K562 (cell line): ENCODE measurements around the gene WFDC2. TPM values are rescaled to one million over a fixed set of nuclear protein-coding genes. Genes with fewer than 3 reads are reported as not detected.
A peak's percentile ranks its signal among the peaks of the same experiment; 100 is the strongest.

Experiments
- ATAC-seq: fragments of 200-7000 bp; cut with Tn5 transposase; 3 replicates; pipeline ENCODE4 v1.9.1; 2020; ENCODE audit warnings: moderate library complexity
- BruUV-seq: library from RNA; stranded (reverse); fragments of 400-500 nt; replicated peaks from 2 replicates; lab custom pipeline; 2021; lab: Mats Ljungman, UMichigan
- CTCF ChIA-PET: fragments of 300-600 bp; formaldehyde crosslinking; extraction: SDS; loops from one replicate; lab custom pipeline; 2021; ENCODE audit warnings: low intra/inter-chr PET ratio; lab: Yijun Ruan, JAX
- POLR2A ChIA-PET: fragments of 300-600, 350-650 bp; sonication (Branson Sonifier 250); formaldehyde crosslinking; extraction: SDS; loops from one replicate; lab custom pipeline; 2021; ENCODE audit warnings: antibody characterized with exemption, inconsistent platforms; lab: Yijun Ruan, JAX
- DNase-seq, 4 experiments: peaks; one replicate each; pipeline versions ENCODE4 v3.0.0 to v3.0.0-alpha.2; 2011 to 2018; ENCODE audit warnings: low spot score in 3 of 4, mixed read lengths in 3 of 4; ENCODE audit errors: extremely low read depth in 1 of 4
- FAIRE-seq: peaks from 2 replicates; lab custom pipeline; 2011; peaks lifted over from hg19 to GRCh38; lab: Jason Lieb, UNC
- H2AFZ ChIP-seq: 2 replicates; pipeline ENCODE4 v1.6.0; 2011; ENCODE audit warnings: low read depth, low read length, control low read depth, inconsistent platforms
- H3K27ac ChIP-seq: fragments of 200-600 bp; 3 replicates; pipeline ENCODE4 v1.8.0; 2011; ENCODE audit warnings: low read depth, mild to moderate bottlenecking, control low read depth, inconsistent platforms, low read length, moderate library complexity, mixed read lengths; ENCODE audit errors: extremely low read depth
- H3K27me3 ChIP-seq, 2 experiments: fragments of 300-600 bp in 1 of 2; 2 replicates in 1 of 2; 3 replicates in 1 of 2; pipeline versions ENCODE4 v1.6.0 to v1.8.0; 2011; ENCODE audit warnings: inconsistent platforms in 2 of 2, low read length in 2 of 2, mild to moderate bottlenecking in 1 of 2, mixed read lengths in 1 of 2, moderate library complexity in 1 of 2; ENCODE audit not compliant: control insufficient read depth in 2 of 2, insufficient read depth in 2 of 2
- H3K36me3 ChIP-seq: fragments of 300-600 bp; 3 replicates; pipeline ENCODE4 v1.8.0; 2011; ENCODE audit warnings: mild to moderate bottlenecking, low read length, inconsistent platforms; ENCODE audit not compliant: control insufficient read depth, insufficient read depth
- H3K4me1 ChIP-seq, 2 experiments: fragments of 200-600 bp in 1 of 2; replicated peaks in 1 of 2; 2 replicates in 1 of 2; 3 replicates in 1 of 2; pipeline versions ENCODE4 v1.5.1 to v1.8.0; 2011; ENCODE audit warnings: inconsistent platforms in 2 of 2, low read length in 2 of 2, mild to moderate bottlenecking in 1 of 2, mixed read lengths in 1 of 2, moderate library complexity in 1 of 2; ENCODE audit not compliant: control insufficient read depth in 2 of 2, insufficient read depth in 2 of 2
- H3K4me2 ChIP-seq: 2 replicates; pipeline ENCODE4 v1.6.1; 2011; ENCODE audit warnings: low read length, control low read depth, inconsistent platforms, mixed read lengths; ENCODE audit not compliant: insufficient read depth
- H3K4me3 ChIP-seq: fragments of 200-600 bp; sonication (generic), shearing (Covaris generic); 2 replicates; pipeline ENCODE4 v1.5.1; 2016; ENCODE audit warnings: control low read depth, inconsistent platforms
- H3K79me2 ChIP-seq: fragments of 200-600 bp; 3 replicates; pipeline ENCODE4 v1.8.0; 2011; ENCODE audit warnings: low read length, inconsistent platforms; ENCODE audit not compliant: control insufficient read depth, insufficient read depth
- H3K9ac ChIP-seq, 2 experiments: 2 replicates each; pipeline versions ENCODE4 v1.6.0 to v1.6.1; 2011; ENCODE audit warnings: low read depth in 2 of 2, low read length in 2 of 2, control low read depth in 1 of 2, inconsistent platforms in 1 of 2, mild to moderate bottlenecking in 1 of 2, mixed read lengths in 1 of 2; ENCODE audit not compliant: insufficient read depth in 1 of 2
- H3K9me1 ChIP-seq: one replicate; pipeline ENCODE4 v1.6.0; 2011; ENCODE audit warnings: inconsistent platforms, mild to moderate bottlenecking, low read length, moderate library complexity; ENCODE audit not compliant: control insufficient read depth, insufficient read depth
- H3K9me3 ChIP-seq: replicated peaks from 2 replicates; pipeline ENCODE4 v1.5.1; 2011; ENCODE audit warnings: low read depth, low read length, inconsistent platforms; ENCODE audit not compliant: control insufficient read depth, insufficient read depth
- H4K20me1 ChIP-seq: replicated peaks from 2 replicates; pipeline ENCODE4 v1.6.1; 2011; ENCODE audit warnings: low read length, inconsistent platforms, mixed read lengths; ENCODE audit not compliant: control insufficient read depth, insufficient read depth
- SMAD2 ChIP-seq: fragments of 150-350 bp; IDR thresholded peaks from 2 replicates; pipeline ENCODE4 v1.6.1; 2014; ENCODE audit warnings: low read depth, mild to moderate bottlenecking, low read length
- WGBS: fragments of 100-300 bp; shearing (Covaris generic); methylation state at CpG from one replicate; pipeline ENCODE4 v1.1.6; 2016; ENCODE audit warnings: low coverage, mixed read lengths; ENCODE audit not compliant: insufficient coverage; ENCODE audit errors: missing lambda C conversion rate; 5-methylcytosine and 5-hydroxymethylcytosine counted together
- in situ Hi-C: fragments of 300-500 bp; cut with MboI; formaldehyde crosslinking; loops from 4 replicates; pipeline ENCODE4 v1.15.0; 2018; ENCODE audit warnings: inconsistent platforms, mixed read lengths
- intact Hi-C: fragments of 100-400 bp; cut with micrococcal nuclease; formaldehyde crosslinking; loops from 2 replicates; pipeline ENCODE4 v1.14.2; 2022
- polyA plus RNA-seq, 8 experiments: library from polyadenylated mRNA; depleted of rRNA in 4 of 8; stranded (reverse) in 5 of 8; unstranded in 3 of 8; fragments of >200 nt; fragmentation: Nextera tagmentation in 2 of 8; fragmentation: Illumina TruSeq in 1 of 8; extraction: Ambion mirVana in 2 of 8; extraction: Trizol in 1 of 8; gene quantifications; 2 replicates each; pipeline versions ENCODE4 v1.2.1 to v1.2.3, GENCODE V29; 2011 to 2014; ENCODE audit warnings: inconsistent platforms in 1 of 8, missing spikeins in 1 of 8
- total RNA-seq, 7 experiments: library from RNA; depleted of rRNA in 6 of 7; stranded (reverse); fragments of >200 nt in 6 of 7; fragmentation: Illumina TruSeq in 2 of 7; extraction: Trizol in 2 of 7; gene quantifications; 2 replicates each; pipeline versions ENCODE4 v1.2.1 to v1.2.3, GENCODE V29; 2011 to 2021; ENCODE audit warnings: low replicate concordance in 1 of 7
- TF ChIP-seq, protein P1 (sequence below), 2 experiments: IDR thresholded peaks in 1 of 2; conservative IDR thresholded peaks in 1 of 2; 2 replicates each; pipeline ENCODE4 v1.6.1; 2016; ENCODE audit warnings: low read depth in 2 of 2, mild to moderate bottlenecking in 1 of 2, missing compliant biosample characterization in 1 of 2, missing genetic modification characterization in 1 of 2, moderate library complexity in 1 of 2

The WFDC2 gene
- total and polyA plus RNA-seq, 9 of the 15 experiments (the other 6 are each of a cell fraction or from before 2014, with no cell fraction given): not detected

DNA sequence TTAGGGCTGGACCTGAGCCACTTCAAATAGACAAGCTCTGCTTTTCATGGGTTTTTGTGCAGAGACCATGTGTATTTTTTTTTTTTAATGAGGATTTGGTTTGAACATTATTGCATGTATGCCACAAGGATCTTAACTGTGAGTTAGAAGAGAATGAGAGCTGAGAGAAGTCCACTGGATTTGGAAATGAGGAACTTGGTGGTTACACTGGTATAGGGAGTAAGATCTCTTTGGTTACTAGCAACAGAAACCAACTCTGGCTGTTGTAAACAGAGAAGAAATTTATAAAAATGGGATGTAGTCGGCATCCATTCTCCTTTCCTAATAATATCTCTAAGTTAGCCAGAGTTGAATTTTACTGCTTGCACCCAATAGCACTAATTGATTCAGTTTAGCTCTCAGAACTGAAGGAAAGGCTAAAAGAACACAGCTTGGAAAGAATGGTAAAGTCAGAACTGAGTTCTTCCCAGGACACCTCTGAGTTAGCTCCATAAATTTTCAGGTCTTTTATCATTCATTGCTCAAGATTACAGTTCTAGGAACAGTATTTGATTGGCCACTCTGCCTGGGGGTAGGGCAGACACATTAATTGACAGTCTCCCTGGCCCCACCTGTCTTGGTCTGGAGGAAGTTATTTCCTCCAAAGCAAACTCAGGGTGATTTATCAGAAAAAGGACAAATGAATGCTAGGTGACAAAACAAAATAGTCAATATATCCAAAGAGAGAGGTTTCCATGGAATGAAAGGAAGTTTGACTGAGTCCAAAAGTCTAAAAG lies 3.9 kb upstream of the WFDC2 start:
- peaks cover 20 to 25% of the 10 kb centered on the region in 2 experiments; a peak in 4 of 5 replicates for H3K27me3 ChIP-seq
- H3K9ac ChIP-seq: no peak overlapping the region
- no peaks in the 10 kb centered on the region for H3K9me3 ChIP-seq
- no peak overlapping the region for H2AFZ ChIP-seq
- no peak for TF ChIP-seq SMAD2
- TF ChIP-seq, protein P1, sequence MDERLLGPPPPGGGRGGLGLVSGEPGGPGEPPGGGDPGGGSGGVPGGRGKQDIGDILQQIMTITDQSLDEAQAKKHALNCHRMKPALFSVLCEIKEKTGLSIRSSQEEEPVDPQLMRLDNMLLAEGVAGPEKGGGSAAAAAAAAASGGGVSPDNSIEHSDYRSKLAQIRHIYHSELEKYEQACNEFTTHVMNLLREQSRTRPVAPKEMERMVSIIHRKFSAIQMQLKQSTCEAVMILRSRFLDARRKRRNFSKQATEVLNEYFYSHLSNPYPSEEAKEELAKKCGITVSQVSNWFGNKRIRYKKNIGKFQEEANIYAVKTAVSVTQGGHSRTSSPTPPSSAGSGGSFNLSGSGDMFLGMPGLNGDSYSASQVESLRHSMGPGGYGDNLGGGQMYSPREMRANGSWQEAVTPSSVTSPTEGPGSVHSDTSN (CRISPR knock-in tag; IDR thresholded peaks at IDR 0.05; ENCODE audit: low read depth): no peak
- TF ChIP-seq, protein P1 (tag; conservative IDR thresholded peaks at IDR 0.05; ENCODE audit: low read depth): peak; percentile 20
- TF ChIP-seq, all 486 proteins: peak for 1
- no peaks in the 10 kb centered on the region for H3K79me2 ChIP-seq
- POLR2A ChIA-PET: interaction anchor here (0.6 to 1.2 kb wide), 4 partner anchors 12 to 340 kb away, joined by 3 to 4 read pairs (median 3); partner anchors contain the start of gene SYS1
- ATAC-seq (no peak), DNase-seq (no peak), FAIRE-seq (no peak)
- H4K20me1 ChIP-seq: no peaks in the 10 kb centered on the region
- H3K36me3 ChIP-seq: no peaks in the 10 kb centered on the region
- no peak overlapping the region for H3K4me3 ChIP-seq
- peaks cover 0 to 15% of the 10 kb centered on the region in 2 experiments; a peak in 2 of 5 replicates for H3K4me1 ChIP-seq
- no peak overlapping the region for H3K27ac ChIP-seq
- CTCF ChIA-PET: no interaction called here
- H3K9me1 ChIP-seq: peaks cover 2% of the 10 kb centered on the region
- BruUV-seq: no TSS peak
- WGBS: 0% methylated on average over 1 of the region's 1 CpG
- intact Hi-C loops: no loop called here
- in situ Hi-C loops: no loop called here
- H3K4me2 ChIP-seq: no peak overlapping the region
